ENCODE data around the gene TANGO6.

Gene TANGO6

GRCh38 chr16:68857479-68857878, 14.1 kb downstream of the TANGO6 start:
- Histone ChIP-seq H3K9me3 (ENCODE audit: insufficient read depth, low read length, severe bottlenecking) (no peaks in the 10 kb centered on the region), H3K4me2 (ENCODE audit: insufficient read depth, low read length) (no peak overlapping the region), H3K4me3 (ENCODE audit: low read depth in 1 of 2, low read length in 2 of 2) (no peak overlapping the region), H2AFZ (ENCODE audit: low read depth, low read length) (no peak overlapping the region), H3K27me3 (ENCODE audit: insufficient read depth, low read length, poor library complexity) (no peaks in the 10 kb centered on the region), H3K36me3 (ENCODE audit: insufficient read depth, low read length) (peaks cover 19% of the 10 kb centered on the region), H3K4me1 (ENCODE audit: insufficient read depth, low read length) (no peaks in the 10 kb centered on the region), H3K27ac (ENCODE audit: low read length) (no peak overlapping the region), H4K20me1 (ENCODE audit: insufficient read depth, low read length) (no peaks in the 10 kb centered on the region), H3K79me2 (ENCODE audit: insufficient read depth, low read length) (peaks cover 18% of the 10 kb centered on the region; the same call in 1 of the 2 replicates), H3K9ac (ENCODE audit: low read depth, low read length) (no peak overlapping the region)
- TF ChIP-seq CTCF (IDR thresholded peaks at IDR 0.05; ENCODE audit: borderline replicate concordance, extremely low read depth, low read length, poor library complexity, severe bottlenecking) (no peak), EZH2 (IDR thresholded peaks at IDR 0.05; ENCODE audit: borderline replicate concordance, low read depth, low read length, severe bottlenecking) (no peak)
- DNase-seq (no peak), ATAC-seq (ENCODE audit: insufficient read depth, low read depth) (no peak)

- H3K4me2 ChIP-seq (ENCODE audit: insufficient read depth, low read length) = no peak overlapping the region
- peaks cover 26% of the 10 kb centered on the region for H3K36me3 ChIP-seq (ENCODE audit: insufficient read depth, low read length)
- ATAC-seq (ENCODE audit: insufficient read depth, low read depth) (no peak), DNase-seq (no peak)
- H3K9me3 ChIP-seq (ENCODE audit: insufficient read depth, low read length, severe bottlenecking) = no peaks in the 10 kb centered on the region
- no peaks in the 10 kb centered on the region for H4K20me1 ChIP-seq (ENCODE audit: insufficient read depth, low read length)
- H3K27ac ChIP-seq (ENCODE audit: low read length) = no peak overlapping the region
- H3K79me2 ChIP-seq (ENCODE audit: insufficient read depth, low read length) = peaks cover 17% of the 10 kb centered on the region; the same call in 1 of the 2 replicates
- no peak overlapping the region for H3K9ac ChIP-seq (ENCODE audit: low read depth, low read length)
- H3K27me3 ChIP-seq (ENCODE audit: insufficient read depth, low read length, poor library complexity) = no peaks in the 10 kb centered on the region
- no peaks in the 10 kb centered on the region for H3K4me1 ChIP-seq (ENCODE audit: insufficient read depth, low read length)
- H2AFZ ChIP-seq (ENCODE audit: low read depth, low read length) = no peak overlapping the region
- TF ChIP-seq EZH2 (IDR thresholded peaks at IDR 0.05; ENCODE audit: borderline replicate concordance, low read depth, low read length, severe bottlenecking) (no peak), CTCF (IDR thresholded peaks at IDR 0.05; ENCODE audit: borderline replicate concordance, extremely low read depth, low read length, poor library complexity, severe bottlenecking) (no peak)
- H3K4me3 ChIP-seq (ENCODE audit: low read depth in 1 of 2, low read length in 2 of 2) = no peak overlapping the region
Observed at GRCh38 chr16:68859828-68860227, 16.5 kb downstream of the TANGO6 start.

DNA sequence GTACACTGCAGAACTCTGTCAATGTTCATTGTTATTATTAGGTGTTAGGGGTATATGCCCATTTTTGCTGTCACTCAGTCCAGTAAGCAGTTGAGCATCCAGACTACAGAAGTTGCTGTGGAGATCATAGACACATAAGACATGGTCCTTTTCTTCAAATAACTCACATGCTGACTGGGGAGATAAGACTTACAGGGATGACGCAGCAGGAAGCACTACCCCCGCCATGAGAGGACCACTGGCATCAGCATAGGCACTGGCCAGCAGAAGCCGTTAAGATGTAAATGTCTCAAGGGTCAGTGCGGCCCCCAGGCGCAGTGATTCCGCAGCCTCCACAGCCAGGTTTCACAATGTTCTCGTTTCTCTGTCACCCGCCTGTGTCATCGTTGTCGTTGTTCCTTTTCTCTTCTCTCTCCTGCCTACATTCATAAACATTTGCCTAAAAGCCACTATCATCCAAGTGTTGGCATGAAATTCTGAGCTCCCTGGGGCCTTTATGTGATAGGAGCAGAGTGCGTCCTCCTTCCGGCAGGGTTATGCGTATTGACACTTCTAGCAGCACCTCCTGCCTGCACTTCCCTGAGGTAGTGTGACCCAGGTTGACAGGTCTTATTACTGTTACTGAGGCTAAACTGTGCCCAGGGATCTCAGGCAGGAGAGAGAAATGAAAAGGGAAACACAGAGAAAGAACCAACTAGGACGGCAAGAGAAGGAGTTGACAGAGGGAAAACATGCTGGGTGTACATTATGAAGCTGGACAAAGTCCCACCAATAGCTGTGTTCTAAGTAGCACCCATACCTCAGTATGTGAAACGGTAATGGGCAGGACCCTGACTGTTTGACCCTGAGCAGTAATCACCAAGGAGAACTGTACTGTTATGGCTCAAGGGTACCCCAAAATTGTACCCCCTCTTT, 17.9 kb downstream of the TANGO6 start:
- Histone ChIP-seq H3K4me1 (ENCODE audit: insufficient read depth, low read length) (no peaks in the 10 kb centered on the region), H3K27me3 (ENCODE audit: insufficient read depth, low read length, poor library complexity) (no peaks in the 10 kb centered on the region), H3K9ac (ENCODE audit: low read depth, low read length) (no peak overlapping the region), H3K9me3 (ENCODE audit: insufficient read depth, low read length, severe bottlenecking) (no peaks in the 10 kb centered on the region), H3K36me3 (ENCODE audit: insufficient read depth, low read length) (peaks cover 26% of the 10 kb centered on the region), H4K20me1 (ENCODE audit: insufficient read depth, low read length) (no peaks in the 10 kb centered on the region), H3K79me2 (ENCODE audit: insufficient read depth, low read length) (peaks cover 11% of the 10 kb centered on the region; the same call in 1 of the 2 replicates), H3K27ac (ENCODE audit: low read length) (no peak overlapping the region), H3K4me3 (ENCODE audit: low read depth in 1 of 2, low read length in 2 of 2) (no peak overlapping the region), H3K4me2 (ENCODE audit: insufficient read depth, low read length) (no peak overlapping the region), H2AFZ (ENCODE audit: low read depth, low read length) (no peak overlapping the region)
- no peak for ATAC-seq (ENCODE audit: insufficient read depth, low read depth)
- no peak for TF ChIP-seq CTCF (IDR thresholded peaks at IDR 0.05; ENCODE audit: borderline replicate concordance, extremely low read depth, low read length, poor library complexity, severe bottlenecking)
- TF ChIP-seq EZH2 (IDR thresholded peaks at IDR 0.05; ENCODE audit: borderline replicate concordance, low read depth, low read length, severe bottlenecking) = no peak
- DNase-seq = no peak

Data from DND-41 (cell line).